ENCODE data around the gene CACNA1H. TPM values are rescaled to one million over a fixed set of nuclear protein-coding genes. Genes with fewer than 3 reads are reported as not detected.

The CACNA1H gene
- total and polyA plus RNA-seq, 2 of the 4 experiments (the other 2 are of a cell fraction), result 1.6 to 5.8 TPM

DNA sequence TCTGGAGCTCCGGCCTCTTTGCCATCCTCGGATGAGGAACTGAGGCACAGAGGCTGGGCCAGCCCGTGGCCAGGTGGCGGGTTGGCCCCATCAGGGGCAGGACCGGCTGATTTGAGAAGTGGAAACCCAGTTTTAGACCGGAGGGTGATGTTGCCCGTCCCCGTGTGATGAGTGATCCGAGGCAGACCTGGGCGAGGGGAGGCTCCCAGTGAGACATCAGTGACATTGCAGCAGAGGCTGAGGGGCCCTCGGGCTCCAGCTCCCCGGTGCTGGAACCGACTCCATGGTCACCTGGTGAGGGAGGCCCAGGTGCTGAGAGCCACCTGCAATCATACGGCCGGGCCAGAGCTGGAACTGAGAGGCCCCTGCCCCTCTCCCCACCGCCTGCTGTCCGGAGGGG, 26.9 kb upstream of the CACNA1H start:
- Histone ChIP-seq H3K4me1 (ENCODE audit: control insufficient read depth, insufficient read depth, low read length) (peaks cover 2% of the 10 kb centered on the region; the same call in 1 of the 2 replicates), H3K14ac (replicated peaks; ENCODE audit: low read depth, low read length) (no peak overlapping the region), H2BK5ac (ENCODE audit: low read depth, low read length, poor library complexity, severe bottlenecking) (no peak overlapping the region), H3K9ac (ENCODE audit: low read depth, low read length) (no peak overlapping the region), H3K23ac (ENCODE audit: low read depth, low read length) (no peak overlapping the region), H2AK5ac (ENCODE audit: low read depth, low read length) (no peak overlapping the region), H3K9me3 (ENCODE audit: control insufficient read depth, insufficient read depth, low read length) (no peaks in the 10 kb centered on the region), H3K18ac (ENCODE audit: low read depth, low read length) (no peak overlapping the region), H4K8ac (ENCODE audit: low read depth in 2 of 2, low read length in 2 of 2) (no peak overlapping the region), H3K27ac (ENCODE audit: insufficient read depth, low read length) (no peak overlapping the region), H2AFZ (replicated peaks; ENCODE audit: low read length, poor library complexity) (no peak overlapping the region), H3K4me3 (ENCODE audit: insufficient read depth, low read depth, low read length) (no peak overlapping the region), H3K27me3 (ENCODE audit: control insufficient read depth, insufficient read depth, low read length) (peaks cover 8% of the 10 kb centered on the region; the same call in 1 of the 2 replicates), H3K9me1 (ENCODE audit: insufficient read depth, low read length) (no peaks in the 10 kb centered on the region), H3K4ac (ENCODE audit: low read depth, low read length) (no peak overlapping the region), H2BK20ac (ENCODE audit: low read depth, low read length) (no peak overlapping the region), H4K91ac (ENCODE audit: insufficient read depth, low read depth, low read length) (no peak overlapping the region), H3K36me3 (ENCODE audit: control insufficient read depth, insufficient read depth, low read length) (no peaks in the 10 kb centered on the region), H4K20me1 (ENCODE audit: insufficient read depth, low read length) (no peaks in the 10 kb centered on the region), H2BK15ac (ENCODE audit: low read depth, low read length) (no peak overlapping the region), H4K5ac (ENCODE audit: low read depth, low read length) (no peak overlapping the region), H2BK120ac (ENCODE audit: low read depth, low read length) (no peak overlapping the region), H3K79me1 (ENCODE audit: low read depth in 1 of 2, low read length in 2 of 2) (no peaks in the 10 kb centered on the region), H3K4me2 (ENCODE audit: low read depth, low read length) (no peak overlapping the region), H2AK9ac (replicated peaks; ENCODE audit: low read depth, low read length, poor library complexity) (no peak overlapping the region), H3K56ac (ENCODE audit: extremely low read depth, insufficient read depth, low read length) (no peak overlapping the region)
- WGBS, 2 experiments (ENCODE audit: extremely low coverage in 2 of 2, insufficient read length in 1 of 2), result no CpG with 5 or more reads among the region's 17 CpGs
- in situ Hi-C loops (cut with MboI; ENCODE audit: low sequenced_read_pairs), result no loop called here
- DNase-seq (no peak), ATAC-seq (ENCODE audit: low read depth) (no peak)
- intact Hi-C loops (cut with micrococcal nuclease), result no loop called here
- TF ChIP-seq CTCF (conservative IDR thresholded peaks at IDR 0.05; ENCODE audit: low read depth, low read length) (no peak), RCOR1 (IDR thresholded peaks at IDR 0.05; ENCODE audit: insufficient replicate concordance, low read length) (no peak), RFX5 (IDR thresholded peaks at IDR 0.05; ENCODE audit: low read depth, low read length) (no peak), NFE2L2 (IDR thresholded peaks at IDR 0.05; ENCODE audit: low read depth, low read length) (no peak), FOS (IDR thresholded peaks at IDR 0.05; ENCODE audit: low read depth, low read length) (no peak), CHD1 (IDR thresholded peaks at IDR 0.05; ENCODE audit: low read depth, low read length) (no peak), MXI1 (IDR thresholded peaks at IDR 0.05; ENCODE audit: borderline replicate concordance, low read depth, low read length) (no peak), POLR2A (IDR thresholded peaks at IDR 0.05; ENCODE audit: low read depth, low read length) (no peak), MAFK (IDR thresholded peaks at IDR 0.05; ENCODE audit: low read depth, low read length) (no peak), CEBPB (IDR thresholded peaks at IDR 0.05; ENCODE audit: low read depth, low read length) (no peak), RAD21 (IDR thresholded peaks at IDR 0.05; ENCODE audit: low read length) (no peak), SMC3 (IDR thresholded peaks at IDR 0.05; ENCODE audit: low read depth, low read length) (no peak), BHLHE40 (IDR thresholded peaks at IDR 0.05; ENCODE audit: low read depth, low read length) (no peak)
- TF ChIP-seq, protein P1, sequence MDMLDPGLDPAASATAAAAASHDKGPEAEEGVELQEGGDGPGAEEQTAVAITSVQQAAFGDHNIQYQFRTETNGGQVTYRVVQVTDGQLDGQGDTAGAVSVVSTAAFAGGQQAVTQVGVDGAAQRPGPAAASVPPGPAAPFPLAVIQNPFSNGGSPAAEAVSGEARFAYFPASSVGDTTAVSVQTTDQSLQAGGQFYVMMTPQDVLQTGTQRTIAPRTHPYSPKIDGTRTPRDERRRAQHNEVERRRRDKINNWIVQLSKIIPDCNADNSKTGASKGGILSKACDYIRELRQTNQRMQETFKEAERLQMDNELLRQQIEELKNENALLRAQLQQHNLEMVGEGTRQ (IDR thresholded peaks at IDR 0.05; ENCODE audit: low read depth, low read length), result no peak
- POLR2A ChIA-PET (ENCODE audit: unreplicated experiment), result no interaction called here
- dilution Hi-C loops (cut with HindIII; ENCODE audit: low sequenced_read_pairs, unreplicated experiment), result no loop called here
- CTCF ChIA-PET, result no interaction called here
- no TSS peak for BruUV-seq (replicated peaks)
